Astrocyte (in vitro differentiated cells and primary cell): ENCODE results near the gene TENM4. TPM values are rescaled to one million over a fixed set of nuclear protein-coding genes. Genes with fewer than 3 reads are reported as not detected.
A peak's percentile ranks its signal among the peaks of the same experiment; 100 is the strongest.

Experiments used
- DNase-seq: peaks from one replicate; pipeline ENCODE4 v3.0.0-alpha.2; 2010; ENCODE audit warnings: low read depth
- FAIRE-seq: peaks from 2 replicates; lab custom pipeline; 2011; peaks lifted over from hg19 to GRCh38; lab: Jason Lieb, UNC
- H2AFZ ChIP-seq: 2 replicates; pipeline ENCODE4 v1.6.0; 2012; ENCODE audit warnings: low read depth, low read length, inconsistent platforms
- H3K27ac ChIP-seq: 2 replicates; pipeline ENCODE4 v1.5.1; 2011; ENCODE audit warnings: low read depth, low read length, inconsistent platforms
- H3K27me3 ChIP-seq: 2 replicates; pipeline ENCODE4 v1.6.0; 2011; ENCODE audit warnings: low read length, inconsistent platforms; ENCODE audit not compliant: insufficient read depth
- H3K36me3 ChIP-seq: 2 replicates; pipeline ENCODE4 v1.5.1; 2011; ENCODE audit warnings: low read length, inconsistent platforms; ENCODE audit not compliant: insufficient read depth
- H3K4me1 ChIP-seq: 2 replicates; pipeline ENCODE4 v1.5.1; 2011; ENCODE audit warnings: low read length, inconsistent platforms; ENCODE audit not compliant: insufficient read depth
- H3K4me2 ChIP-seq: 2 replicates; pipeline ENCODE4 v1.6.0; 2012; ENCODE audit warnings: low read length, inconsistent platforms
- H3K4me3 ChIP-seq: 2 replicates; pipeline ENCODE4 v1.5.1; 2011; ENCODE audit warnings: low read depth, mild to moderate bottlenecking, low read length, inconsistent platforms; ENCODE audit not compliant: insufficient read depth
- H3K79me2 ChIP-seq: 2 replicates; pipeline ENCODE4 v1.6.0; 2012; ENCODE audit warnings: mild to moderate bottlenecking, low read length, inconsistent platforms; ENCODE audit not compliant: insufficient read depth
- H3K9ac ChIP-seq: 2 replicates; pipeline ENCODE4 v1.6.0; 2012; ENCODE audit warnings: mild to moderate bottlenecking, low read length, inconsistent platforms
- H3K9me3 ChIP-seq: 2 replicates; pipeline ENCODE4 v1.5.1; 2012; ENCODE audit warnings: low read depth, mild to moderate bottlenecking, low read length, inconsistent platforms; ENCODE audit not compliant: insufficient read depth
- H4K20me1 ChIP-seq: 2 replicates; pipeline ENCODE4 v1.6.0; 2012; ENCODE audit warnings: low read length, inconsistent platforms; ENCODE audit not compliant: insufficient read depth
- H3K27ac Mint-ChIP-seq: one replicate; pipeline ENCODE4 v1.8.0; 2021; ENCODE audit warnings: mild to moderate bottlenecking, mixed read lengths; ENCODE audit not compliant: unreplicated experiment
- H3K27me3 Mint-ChIP-seq: one replicate; pipeline ENCODE4 v1.8.0; 2021; ENCODE audit warnings: low read depth, mixed read lengths; ENCODE audit not compliant: unreplicated experiment
- H3K36me3 Mint-ChIP-seq: one replicate; pipeline ENCODE4 v1.8.0; 2021; ENCODE audit warnings: low read depth, mixed read lengths; ENCODE audit not compliant: unreplicated experiment
- H3K4me1 Mint-ChIP-seq: one replicate; pipeline ENCODE4 v1.8.0; 2021; ENCODE audit warnings: low read depth, mixed read lengths; ENCODE audit not compliant: unreplicated experiment
- H3K4me3 Mint-ChIP-seq: one replicate; pipeline ENCODE4 v1.8.0; 2021; ENCODE audit warnings: mild to moderate bottlenecking, moderate library complexity, mixed read lengths; ENCODE audit not compliant: unreplicated experiment
- H3K9me3 Mint-ChIP-seq: one replicate; pipeline ENCODE4 v1.8.0; 2021; ENCODE audit warnings: mild to moderate bottlenecking, mixed read lengths; ENCODE audit not compliant: unreplicated experiment
- CTCF ChIP-seq: IDR thresholded peaks from 2 replicates; pipeline ENCODE4 v1.5.1; 2011; ENCODE audit warnings: low read depth, mild to moderate bottlenecking, inconsistent platforms, low read length, moderate library complexity; ENCODE audit not compliant: insufficient read depth
- EZH2 ChIP-seq: IDR thresholded peaks from 2 replicates; pipeline ENCODE4 v1.6.1; 2012; ENCODE audit warnings: mild to moderate bottlenecking, low read length, inconsistent platforms; ENCODE audit not compliant: insufficient read depth
- total RNA-seq: library from RNA; stranded (reverse); gene quantifications from 2 replicates; pipeline ENCODE4 v1.2.1, GENCODE V29; 2021

The TENM4 gene
- total RNA-seq, 1 donor from 2014 or later: 7.5 TPM

GRCh38 chr11:79396674-79397073, 44.2 kb downstream of the TENM4 start:
- H3K27ac Mint-ChIP-seq: no peak overlapping the region
- Histone ChIP-seq H3K79me2 (no peaks in the 10 kb centered on the region), H3K9ac (peak overlapping the region; percentile 40), H3K27ac (peak overlapping the region; percentile 61), H3K4me1 (peaks cover 22% of the 10 kb centered on the region), H3K36me3 (no peaks in the 10 kb centered on the region), H3K4me3 (no peak overlapping the region), H4K20me1 (no peaks in the 10 kb centered on the region), H3K9me3 (no peaks in the 10 kb centered on the region), H2AFZ (no peak overlapping the region), H3K4me2 (peak overlapping the region; percentile 68), H3K27me3 (no peaks in the 10 kb centered on the region)
- FAIRE-seq: no peak
- H3K4me1 Mint-ChIP-seq: peaks cover 13% of the 10 kb centered on the region
- H3K27me3 Mint-ChIP-seq: peaks cover 13% of the 10 kb centered on the region
- H3K9me3 Mint-ChIP-seq: peaks cover 1% of the 10 kb centered on the region
- H3K4me3 Mint-ChIP-seq: no peak overlapping the region
- H3K36me3 Mint-ChIP-seq: no peaks in the 10 kb centered on the region
- DNase-seq: peak; percentile 22
- TF ChIP-seq CTCF: no peak
- TF ChIP-seq EZH2: no peak

GRCh38 chr11:79396001-79396400, 44.8 kb downstream of the TENM4 start:
- no peak for TF ChIP-seq CTCF
- TF ChIP-seq EZH2: no peak
- Histone ChIP-seq H3K36me3 (no peaks in the 10 kb centered on the region), H3K4me2 (peak overlapping the region; percentile 68), H3K4me1 (peaks cover 22% of the 10 kb centered on the region), H3K27me3 (no peaks in the 10 kb centered on the region), H3K27ac (no peak overlapping the region), H3K4me3 (no peak overlapping the region), H3K9me3 (no peaks in the 10 kb centered on the region), H3K79me2 (no peaks in the 10 kb centered on the region), H4K20me1 (no peaks in the 10 kb centered on the region), H2AFZ (no peak overlapping the region), H3K9ac (no peak overlapping the region)
- Mint-ChIP-seq H3K4me1 (peaks cover 13% of the 10 kb centered on the region), H3K4me3 (no peak overlapping the region), H3K36me3 (no peaks in the 10 kb centered on the region), H3K27me3 (peaks cover 13% of the 10 kb centered on the region), H3K9me3 (peaks cover 1% of the 10 kb centered on the region), H3K27ac (no peak overlapping the region)
- FAIRE-seq (no peak), DNase-seq (no peak)

GRCh38 chr11:79393362-79394043, 47.3 kb downstream of the TENM4 start:
- Histone ChIP-seq H3K9me3 (no peaks in the 10 kb centered on the region), H3K36me3 (no peaks in the 10 kb centered on the region), H3K27me3 (no peaks in the 10 kb centered on the region), H3K4me3 (no peak overlapping the region), H3K79me2 (no peaks in the 10 kb centered on the region), H2AFZ (no peak overlapping the region), H3K4me2 (no peak overlapping the region), H3K4me1 (peaks cover 22% of the 10 kb centered on the region), H3K9ac (no peak overlapping the region), H4K20me1 (no peaks in the 10 kb centered on the region), H3K27ac (no peak overlapping the region)
- Mint-ChIP-seq H3K27me3 (peaks cover 13% of the 10 kb centered on the region), H3K27ac (no peak overlapping the region), H3K9me3 (peaks cover 1% of the 10 kb centered on the region), H3K4me1 (peaks cover 14% of the 10 kb centered on the region), H3K36me3 (no peaks in the 10 kb centered on the region), H3K4me3 (no peak overlapping the region)
- TF ChIP-seq CTCF (no peak), EZH2 (no peak)
- FAIRE-seq (no peak), DNase-seq (no peak)
